ENCODE measurements around the gene PAM16.
"Not testable (repeated sequence)": the region's sequence is repeated elsewhere in the genome, so short reads cannot be mapped to it uniquely, and the experiment has no call there.

The PAM16 gene

DNA sequence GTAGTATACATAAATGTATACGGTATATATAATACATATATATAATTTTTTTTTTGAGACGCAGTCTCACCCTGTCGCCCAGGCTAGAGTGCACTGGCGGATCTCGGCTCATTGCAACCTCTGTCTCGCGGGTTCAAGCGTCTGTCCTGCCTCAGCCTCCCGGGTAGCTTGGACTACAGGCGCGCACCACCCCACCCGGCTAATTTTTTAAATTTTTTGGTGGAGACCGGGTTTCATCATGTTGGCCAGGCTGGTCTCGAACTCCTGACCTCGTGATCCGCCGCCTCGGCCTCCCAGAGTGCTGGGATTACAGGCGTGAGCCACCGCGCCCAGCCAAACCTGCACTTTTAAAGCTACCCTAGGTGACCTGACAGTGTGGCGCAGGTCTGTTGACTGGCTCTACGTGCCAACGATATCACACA, 745 bp downstream of the PAM16 start:
- no peak for DNase-seq

DNA sequence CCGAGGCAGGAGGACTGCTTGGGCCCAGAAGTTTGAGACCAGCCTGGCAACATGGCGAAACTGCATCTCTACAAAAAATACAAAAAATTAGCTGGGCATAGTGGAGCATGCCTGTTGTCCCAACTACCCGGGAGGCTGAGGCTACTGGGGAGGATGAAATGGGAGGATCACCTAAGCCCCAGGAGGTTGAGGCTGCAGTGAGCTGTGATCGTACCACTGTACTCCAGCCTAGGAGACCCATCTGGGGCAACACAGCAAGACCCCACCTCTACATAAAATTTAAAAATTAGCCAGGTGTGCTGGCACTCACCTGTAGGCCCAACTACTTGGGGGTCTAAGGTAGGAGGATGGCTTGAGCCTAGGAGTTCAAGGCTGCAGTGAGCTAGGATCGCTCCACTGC, 1.8 kb downstream of the PAM16 start:
- no peak for DNase-seq

DNA sequence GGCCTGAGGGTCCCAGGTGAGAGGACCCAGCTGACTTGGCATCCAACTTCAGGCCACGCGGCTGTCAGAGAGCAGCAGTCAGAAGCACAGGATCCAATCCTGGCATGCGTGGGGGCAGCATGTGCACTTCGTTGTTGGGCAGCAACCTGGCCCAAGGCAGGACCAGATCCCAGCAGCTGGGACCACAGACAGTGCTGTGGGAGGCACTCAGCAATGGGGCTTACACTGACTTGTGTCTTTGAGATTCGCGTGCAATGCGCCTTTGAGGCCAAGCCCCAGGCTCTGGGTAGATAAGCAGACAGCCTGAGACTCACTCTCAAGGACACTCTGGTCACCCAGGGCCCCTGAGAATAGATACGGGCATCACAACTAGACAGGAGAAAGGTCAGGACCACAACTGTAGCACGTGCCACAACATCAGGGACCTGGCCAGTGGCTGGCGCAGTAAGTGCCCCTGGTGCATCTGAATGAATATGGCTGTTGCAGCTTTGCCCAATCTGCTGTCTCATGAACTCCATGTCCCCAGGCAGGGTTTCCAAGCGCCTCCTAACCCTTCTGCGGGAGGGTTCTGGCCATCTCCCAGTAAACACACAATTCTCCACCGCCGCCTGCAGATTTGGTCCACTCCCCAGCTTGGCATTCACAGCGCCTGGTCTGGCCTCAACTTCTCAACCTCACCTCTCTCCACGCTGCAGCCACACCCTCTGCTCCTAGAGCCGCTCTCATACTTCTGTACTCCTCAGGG, 3.2 kb downstream of the PAM16 start:
- no peak for DNase-seq

DNA sequence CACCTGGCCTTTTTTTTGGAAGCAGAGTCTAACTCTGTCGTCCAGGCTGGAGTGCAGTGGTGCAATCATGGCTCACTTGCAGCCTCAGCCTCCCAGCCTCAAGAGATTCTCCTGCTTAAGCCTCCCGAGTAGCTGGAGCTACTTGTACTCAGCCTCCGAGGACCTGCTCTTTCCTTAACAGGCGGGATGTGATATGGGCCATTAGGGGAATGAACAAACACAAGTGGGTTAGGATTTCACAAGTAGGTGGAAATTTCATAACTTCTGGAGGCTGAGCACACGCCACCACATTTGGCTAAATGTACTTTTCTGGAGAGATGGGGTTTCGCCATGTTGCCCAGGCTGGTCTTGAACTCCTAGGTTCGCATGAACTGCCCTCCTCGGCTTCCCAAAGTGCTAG, 4.1 kb downstream of the PAM16 start:
- no peak for DNase-seq

DNA sequence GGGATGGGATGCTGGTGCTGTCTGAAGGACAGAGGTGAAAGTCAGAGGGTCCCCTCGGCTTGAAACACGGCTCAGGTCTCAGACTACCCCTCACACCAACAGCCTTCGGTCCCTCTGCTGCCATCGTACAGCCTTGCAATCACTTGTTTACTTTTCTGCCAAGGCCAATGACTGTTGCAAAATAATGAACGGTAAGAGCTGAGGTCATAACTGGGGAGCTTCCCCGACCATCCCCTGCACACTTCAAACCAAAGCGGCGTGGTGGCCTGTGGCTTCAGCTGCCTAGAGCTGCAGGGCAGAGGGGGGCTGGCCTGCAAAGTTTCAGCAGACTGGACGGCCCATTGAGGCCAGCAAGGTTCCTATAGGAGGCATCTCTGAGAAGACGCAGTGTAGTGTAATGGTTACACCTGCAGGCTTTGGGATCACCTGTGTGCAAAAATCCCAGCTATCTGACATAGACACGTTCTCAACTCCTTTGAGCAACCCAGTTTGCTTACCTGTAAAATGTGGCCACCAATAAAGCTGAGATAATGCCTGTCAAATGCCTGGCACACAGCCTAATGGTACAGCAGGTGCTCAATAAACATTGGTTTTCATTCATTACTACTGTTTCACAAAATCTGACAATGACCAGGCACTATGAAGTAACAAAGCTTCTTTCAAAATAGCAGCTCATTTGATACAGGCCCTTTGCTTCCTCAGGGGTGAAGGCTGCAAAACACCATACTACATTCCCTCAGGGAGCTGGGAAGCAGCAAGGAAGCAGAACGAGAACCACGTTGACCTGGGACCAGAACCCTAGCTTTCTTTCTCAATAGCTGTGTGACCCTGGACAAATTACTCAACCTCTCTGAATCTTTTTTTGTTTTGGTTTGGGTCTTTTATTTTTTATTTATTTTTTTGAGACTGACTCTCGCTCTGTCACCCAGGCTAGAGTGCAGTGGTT, 5.0 kb downstream of the PAM16 start:
- DNase-seq = no peak

DNA sequence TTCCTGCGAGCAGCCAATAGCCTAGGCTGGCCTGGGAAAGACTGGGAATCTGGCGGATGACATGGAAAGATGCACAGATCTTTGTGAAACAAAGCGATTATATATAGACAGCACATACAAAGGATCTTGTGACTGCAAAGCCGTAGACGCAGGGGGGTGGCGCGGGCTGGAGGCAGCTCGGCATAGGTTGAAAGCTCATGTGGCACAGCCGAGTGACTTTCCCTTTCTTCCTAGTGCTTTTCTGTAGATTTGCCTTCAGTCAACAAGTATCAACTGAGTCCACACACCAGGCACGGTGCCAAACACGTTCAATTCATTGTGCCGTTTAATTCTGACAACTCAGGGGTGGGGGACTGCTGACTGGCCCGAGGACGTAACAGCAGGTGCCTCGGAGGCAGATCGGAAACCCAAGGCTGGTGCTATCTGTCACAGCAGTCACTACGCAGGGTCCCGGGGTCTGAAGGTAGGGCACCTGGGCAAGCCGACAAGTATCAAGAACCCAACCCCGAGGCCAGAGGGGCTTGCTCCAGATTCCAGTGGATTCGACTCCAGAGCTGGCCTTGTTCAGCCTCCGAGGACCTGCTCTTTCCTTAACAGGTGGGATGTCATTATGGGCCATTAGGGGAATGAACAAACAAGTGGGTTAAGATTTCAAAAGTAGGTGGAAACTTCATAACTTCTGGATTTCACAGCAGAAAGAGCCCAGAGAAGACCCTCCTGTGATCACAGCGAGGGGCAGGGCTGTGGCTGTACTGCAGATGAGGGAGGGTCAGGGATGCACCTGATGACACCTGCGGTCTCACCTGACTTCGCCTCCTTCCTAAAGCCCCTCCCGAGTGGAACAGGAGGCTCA, 5.9 kb downstream of the PAM16 start:
- DNase-seq = no peak

DNA sequence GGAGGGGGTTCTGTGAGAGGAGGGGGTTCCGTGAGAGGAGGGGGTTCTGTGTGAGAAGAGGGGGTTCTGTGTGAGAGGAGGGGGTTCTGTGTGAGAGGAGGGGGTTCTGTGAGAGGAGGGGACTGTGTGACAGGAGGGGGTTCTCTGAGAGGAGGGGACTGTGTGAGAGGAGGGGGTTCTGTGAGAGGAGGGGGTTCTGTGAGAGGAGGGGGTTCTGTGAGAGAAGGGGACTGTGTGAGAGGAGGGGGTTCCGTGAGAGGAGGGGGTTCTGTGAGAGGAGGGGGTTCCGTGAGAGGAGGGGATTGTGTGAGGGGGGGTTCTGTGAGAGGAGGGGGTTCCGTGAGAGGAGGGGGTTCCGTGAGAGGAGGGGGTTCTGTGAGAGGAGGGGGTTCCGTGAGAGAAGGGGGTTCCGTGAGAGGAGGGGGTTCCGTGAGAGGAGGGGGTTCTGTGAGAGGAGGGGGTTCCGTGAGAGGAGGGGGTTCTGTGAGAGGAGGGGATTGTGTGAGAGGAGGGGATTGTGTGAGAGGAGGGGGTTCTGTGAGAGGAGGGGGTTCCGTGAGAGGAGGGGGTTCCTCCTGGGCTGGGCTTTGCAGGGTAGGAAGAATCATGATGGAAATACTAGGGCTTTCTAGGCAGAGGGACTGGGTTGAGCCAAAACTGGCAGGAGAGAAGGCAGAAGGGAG, 6.7 kb downstream of the PAM16 start:
- DNase-seq = not testable (repeated sequence)

DNA sequence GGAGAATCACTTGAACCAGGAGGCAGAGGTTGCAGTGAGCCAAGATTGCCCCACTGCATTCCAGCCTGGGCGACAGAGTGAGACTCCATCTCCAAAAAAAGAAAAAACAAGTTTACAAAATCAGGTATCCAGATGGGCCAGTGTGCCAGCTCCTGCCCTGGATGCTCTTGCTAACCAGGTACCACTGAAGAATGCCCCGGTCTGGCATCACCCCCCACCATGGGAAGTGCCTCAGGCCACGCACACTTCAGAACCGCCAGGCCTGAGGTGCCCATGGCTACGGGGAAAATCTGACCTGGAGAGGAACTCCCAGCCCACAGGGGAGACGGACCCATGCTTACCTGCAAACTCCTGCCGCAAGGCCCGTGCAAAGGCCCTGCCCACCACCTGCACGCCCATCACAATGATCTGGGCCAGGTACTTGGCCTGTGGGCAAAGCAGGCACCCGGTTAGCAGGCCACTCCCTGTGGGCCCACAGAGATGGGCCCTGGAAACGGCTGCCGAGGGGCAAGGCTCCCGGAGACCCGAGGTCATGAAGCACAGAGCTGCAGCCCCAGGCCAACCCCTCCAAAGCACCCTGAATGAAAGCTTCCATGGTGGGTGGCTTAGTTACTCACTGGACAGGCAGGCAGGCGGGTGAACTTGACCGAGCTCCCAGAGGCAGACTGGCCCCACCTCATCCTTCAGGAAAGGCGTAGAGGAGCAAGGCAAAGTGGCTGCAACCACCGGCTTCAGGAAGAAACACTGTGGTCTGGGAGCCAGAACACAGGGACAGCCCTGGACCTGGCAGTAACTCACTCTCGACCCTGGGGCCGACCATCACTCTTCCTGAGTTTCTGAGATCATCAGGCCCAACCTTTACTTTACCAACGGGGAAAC, 8.0 kb downstream of the PAM16 start:
- no peak for DNase-seq

DNA sequence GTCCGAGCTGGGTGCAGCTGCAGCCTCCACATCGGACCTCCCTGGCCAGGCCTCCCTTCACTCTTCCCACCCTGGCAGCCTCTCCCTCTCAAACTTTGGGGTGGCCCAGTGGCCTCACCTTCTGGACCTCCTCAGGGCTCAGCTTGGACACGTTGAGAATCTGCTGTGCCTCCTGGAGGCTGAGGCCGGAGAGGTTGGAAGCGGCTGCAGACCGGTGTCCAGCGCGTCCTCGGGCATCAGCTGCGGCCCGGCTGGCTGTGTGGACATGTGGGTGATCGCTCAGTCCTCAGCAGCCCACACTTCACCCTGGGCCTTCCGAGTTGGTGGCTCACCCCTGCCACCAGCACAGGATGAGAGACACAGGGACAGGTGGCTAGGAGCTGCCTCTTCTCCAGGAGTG, 9.9 kb downstream of the PAM16 start:
- no peak for DNase-seq

DNA sequence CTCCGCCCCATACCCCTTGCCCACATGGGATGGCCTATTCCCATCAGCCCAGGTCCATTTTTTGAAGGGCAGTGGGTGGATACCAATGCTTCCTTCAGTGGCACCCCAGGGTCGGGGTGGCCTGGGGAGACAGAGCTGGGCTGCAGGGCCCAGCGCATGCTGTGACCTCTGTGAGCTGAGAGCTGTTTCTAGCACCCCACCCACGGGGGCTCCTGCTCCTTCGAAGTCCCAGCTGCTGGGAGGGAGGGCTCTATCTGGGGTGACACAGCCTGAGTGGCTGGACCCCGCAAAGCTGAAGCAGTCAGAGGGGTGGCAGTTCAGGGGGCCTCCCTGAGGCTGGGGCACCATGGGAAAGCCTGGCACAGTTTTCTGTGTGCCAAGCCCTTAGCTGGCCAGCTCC, 10.7 kb downstream of the PAM16 start:
- no peak for DNase-seq

DNA sequence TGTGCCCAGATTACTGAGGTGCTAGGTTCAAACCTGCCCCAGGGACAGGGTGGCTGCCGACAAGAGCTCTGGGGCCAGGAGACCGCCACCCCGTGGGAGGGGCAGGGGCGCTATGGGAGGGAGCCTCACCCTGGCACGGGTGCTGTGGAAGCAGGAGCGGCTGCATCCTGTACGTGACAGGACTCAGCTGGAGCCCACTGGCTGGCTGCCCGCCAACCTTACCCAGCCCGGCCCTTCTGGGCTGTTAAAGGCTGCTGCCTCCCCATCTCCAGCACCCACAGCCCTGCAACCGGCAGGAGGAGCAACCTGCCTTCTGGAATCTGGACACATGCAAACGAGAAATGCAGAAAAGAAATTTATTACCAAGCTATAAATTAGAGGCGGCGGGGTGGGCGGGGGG, 11.2 kb downstream of the PAM16 start:
- no peak for DNase-seq

DNA sequence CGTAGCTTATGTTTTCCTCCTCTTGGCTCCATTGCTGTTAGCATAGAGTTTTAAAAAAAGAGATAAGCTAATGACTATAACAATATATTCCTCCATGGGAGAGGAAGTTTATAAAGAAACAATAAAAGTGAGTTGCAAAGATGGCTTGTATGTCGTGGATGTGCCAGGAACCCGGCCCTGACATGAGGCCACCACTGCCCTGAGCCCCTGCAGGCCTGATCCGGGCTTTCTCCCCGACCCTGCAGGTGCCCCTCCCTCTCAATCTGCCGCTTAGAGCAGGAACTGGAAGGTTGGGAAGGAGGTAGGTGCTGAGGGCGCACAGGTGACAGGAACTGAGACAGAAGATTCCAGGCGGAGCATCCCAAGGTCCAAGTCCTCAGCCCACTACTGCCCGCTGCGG, 11.7 kb downstream of the PAM16 start:
- no peak for DNase-seq

DNA sequence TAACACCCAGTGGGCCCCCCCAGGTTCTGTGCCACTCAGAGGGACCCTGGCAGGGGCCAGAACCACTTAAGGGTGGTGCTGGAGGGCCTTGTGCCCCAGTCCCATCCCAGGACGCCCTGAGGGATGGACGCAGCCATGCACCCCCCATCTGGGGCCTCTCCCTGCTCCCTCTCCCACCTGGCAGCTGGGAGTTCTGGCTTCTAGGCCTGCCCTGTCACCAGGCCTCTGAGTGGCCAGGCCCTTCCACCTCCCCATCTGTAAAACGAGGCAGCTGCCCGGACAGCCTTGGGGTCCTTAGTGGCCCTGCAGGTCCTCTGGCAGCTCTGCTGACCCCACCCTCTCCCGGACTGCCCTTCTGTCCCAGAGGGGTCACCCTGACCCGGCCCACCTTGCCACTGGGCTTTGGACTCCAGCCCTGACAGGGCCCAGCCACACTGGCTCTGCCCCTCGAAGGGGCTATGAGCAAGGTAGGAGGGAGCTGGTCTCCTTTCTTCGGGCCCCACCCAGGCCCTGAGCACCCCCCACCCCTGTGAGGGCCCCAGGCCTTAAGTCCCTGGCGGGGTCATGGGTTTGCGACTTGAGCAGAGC, 12.3 kb downstream of the PAM16 start:
- DNase-seq = no peak

DNA sequence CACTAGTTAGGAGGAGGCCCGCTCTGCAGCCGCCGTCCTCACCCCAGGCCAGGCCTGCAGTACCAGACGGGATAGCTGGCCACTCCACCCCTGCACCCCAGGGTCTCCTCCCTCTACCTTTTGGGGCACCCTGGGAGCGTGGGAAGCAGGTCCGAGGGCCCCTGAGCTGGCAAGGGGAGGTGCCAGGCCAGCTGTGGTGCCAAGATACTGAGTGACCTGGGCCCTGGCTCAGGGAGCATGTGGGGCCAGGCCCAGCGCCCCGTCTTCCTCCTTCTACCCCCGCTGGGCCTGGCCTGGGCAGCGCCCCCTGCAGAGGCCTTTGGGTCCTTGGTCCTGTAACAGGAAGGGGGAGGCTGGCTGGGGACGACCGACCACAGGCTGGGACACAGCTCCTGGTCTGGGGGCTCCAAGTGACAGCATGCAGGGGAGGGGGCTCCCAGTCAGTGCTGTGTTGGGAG, 13.0 kb downstream of the PAM16 start:
- no peak for DNase-seq

DNA sequence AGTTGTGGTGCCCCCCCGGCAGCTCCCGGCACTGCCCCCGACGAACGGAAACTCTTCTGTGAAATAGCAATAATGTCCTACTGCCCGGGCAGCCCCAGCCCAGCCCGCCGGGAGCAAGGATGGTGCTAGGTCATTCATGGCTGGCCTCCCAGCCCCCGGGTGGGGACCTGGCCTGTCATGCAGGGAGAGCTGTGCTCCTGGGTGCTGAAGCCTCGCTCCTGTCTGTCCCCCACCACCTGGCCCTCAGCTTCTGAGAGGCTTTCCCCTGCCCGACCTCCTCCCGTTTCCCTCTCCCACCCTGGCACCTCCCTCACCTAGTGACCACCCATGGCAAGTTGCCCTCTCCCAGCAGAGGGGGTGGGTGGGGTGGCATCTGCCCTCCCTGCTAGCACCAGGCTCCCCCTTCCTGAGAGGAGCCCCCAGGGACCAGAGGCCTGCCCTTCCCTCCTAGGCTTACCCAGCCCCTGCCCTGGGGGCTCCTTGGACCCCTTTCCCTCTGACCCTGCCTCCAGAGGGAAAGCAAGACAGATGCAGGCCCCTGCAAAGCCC, 13.5 kb downstream of the PAM16 start:
- no peak for DNase-seq

DNA sequence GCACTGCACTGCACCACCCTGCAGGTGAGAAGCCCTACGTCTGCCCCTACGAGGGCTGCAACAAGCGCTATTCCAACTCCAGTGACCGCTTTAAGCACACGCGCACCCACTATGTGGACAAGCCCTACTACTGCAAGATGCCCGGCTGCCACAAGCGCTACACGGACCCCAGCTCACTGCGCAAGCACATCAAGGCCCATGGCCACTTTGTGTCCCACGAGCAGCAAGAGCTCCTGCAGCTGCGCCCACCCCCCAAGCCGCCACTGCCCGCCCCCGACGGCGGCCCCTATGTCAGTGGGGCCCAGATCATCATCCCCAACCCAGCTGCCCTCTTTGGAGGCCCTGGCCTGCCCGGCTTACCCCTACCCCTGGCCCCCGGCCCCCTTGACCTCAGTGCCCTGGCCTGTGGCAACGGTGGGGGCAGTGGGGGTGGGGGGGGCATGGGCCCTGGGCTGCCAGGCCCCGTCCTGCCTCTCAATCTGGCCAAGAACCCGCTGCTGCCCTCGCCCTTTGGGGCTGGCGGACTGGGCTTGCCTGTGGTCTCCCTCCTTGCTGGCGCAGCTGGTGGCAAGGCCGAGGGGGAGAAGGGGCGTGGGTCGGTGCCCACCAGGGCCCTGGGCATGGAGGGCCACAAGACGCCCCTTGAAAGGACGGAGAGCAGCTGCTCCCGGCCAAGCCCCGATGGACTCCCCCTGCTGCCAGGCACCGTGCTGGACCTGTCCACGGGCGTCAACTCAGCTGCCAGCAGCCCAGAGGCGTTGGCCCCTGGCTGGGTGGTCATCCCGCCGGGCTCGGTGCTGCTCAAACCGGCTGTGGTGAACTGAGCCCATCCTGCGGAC, 14.2 kb downstream of the PAM16 start:
- no peak for DNase-seq

DNA sequence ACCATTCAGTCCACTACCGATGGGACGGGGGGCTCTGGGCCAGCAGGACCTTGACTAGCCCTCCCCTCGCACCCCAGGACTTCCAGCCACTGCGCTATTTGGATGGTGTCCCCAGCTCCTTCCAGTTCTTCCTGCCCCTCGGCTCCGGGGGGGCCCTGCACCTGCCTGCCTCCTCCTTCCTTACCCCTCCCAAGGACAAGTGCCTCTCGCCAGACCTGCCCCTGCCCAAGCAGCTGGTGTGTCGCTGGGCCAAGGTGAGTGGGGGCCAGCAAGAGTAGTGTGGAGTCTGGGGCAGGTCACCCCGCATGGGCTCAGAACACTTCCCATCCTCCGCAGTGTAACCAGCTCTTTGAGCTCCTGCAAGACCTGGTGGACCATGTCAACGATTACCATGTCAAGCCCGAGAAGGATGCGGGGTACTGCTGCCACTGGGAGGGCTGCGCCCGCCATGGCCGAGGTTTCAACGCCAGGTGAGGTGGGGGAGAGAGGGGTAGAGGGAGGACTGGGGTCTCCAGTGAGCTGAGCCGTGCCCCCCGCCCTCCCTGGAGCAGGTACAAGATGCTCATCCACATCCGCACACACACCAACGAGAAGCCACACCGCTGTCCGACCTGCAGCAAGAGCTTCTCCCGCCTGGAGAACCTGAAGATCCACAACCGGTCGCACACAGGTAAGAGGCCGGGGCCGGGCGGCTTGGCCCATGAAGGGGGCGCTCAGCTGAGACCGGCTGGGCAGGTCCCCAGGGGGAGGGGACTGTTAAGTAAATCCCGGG, 16.2 kb downstream of the PAM16 start:
- DNase-seq = no peak

DNA sequence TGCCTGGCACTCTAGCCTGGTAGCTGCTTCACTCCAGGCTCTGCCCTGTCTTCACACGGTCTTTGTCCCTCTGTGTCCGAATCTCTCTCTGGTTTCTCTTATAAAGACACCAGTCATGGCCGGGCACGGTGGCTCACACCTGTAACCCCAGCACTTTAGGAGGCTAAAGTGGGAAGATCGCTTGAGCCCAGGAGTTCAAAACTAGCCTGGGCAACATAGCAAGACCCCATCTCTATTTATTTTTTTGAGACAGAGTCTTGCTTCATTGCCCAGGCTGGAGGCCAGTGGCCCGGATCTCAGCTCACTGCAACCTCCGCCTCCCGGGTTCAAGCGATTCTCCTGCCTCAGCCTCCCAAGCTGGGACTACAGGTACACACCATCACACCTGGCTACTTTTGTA, 17.4 kb downstream of the PAM16 start:
- DNase-seq = not testable (repeated sequence)

DNA sequence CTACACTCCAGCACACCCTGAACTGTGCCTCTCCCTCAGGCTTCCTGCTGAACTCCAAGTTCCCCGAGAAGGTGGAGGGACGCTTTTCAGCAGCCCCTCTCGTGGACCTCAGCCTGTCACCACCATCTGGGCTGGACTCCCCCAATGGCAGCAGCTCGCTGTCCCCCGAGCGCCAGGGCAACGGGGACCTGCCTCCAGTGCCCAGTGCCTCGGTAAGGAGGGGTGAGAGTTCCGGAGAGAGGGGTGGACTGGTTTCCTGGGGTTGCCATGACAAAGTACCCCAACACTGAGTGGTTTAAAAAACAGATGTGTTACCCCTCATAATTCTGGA, 17.8 kb downstream of the PAM16 start:
- no peak for DNase-seq
